Mesenchymal stem cell (in vitro differentiated cells and primary cell): Measurements from ENCODE around the gene PROS1.
"Not testable (repeated sequence)": the region's sequence is repeated elsewhere in the genome, so short reads cannot be mapped to it uniquely, and the experiment has no call there.

Experiments
- DNase-seq: peaks from one replicate; pipeline ENCODE4 v3.0.0-alpha.2; 2013
- H2AFZ ChIP-seq: one replicate; pipeline ENCODE4 v1.6.1; 2013; ENCODE audit warnings: low read depth, mild to moderate bottlenecking, control low read depth, inconsistent platforms, low read length, moderate library complexity
- H2AK5ac ChIP-seq: 2 replicates; pipeline ENCODE4 v1.6.1; 2013; ENCODE audit warnings: low read length, moderate library complexity, mild to moderate bottlenecking, inconsistent platforms; ENCODE audit not compliant: severe bottlenecking
- H2BK120ac ChIP-seq: one replicate; pipeline ENCODE4 v1.6.1; 2013; ENCODE audit warnings: low read depth, mild to moderate bottlenecking, inconsistent platforms, low read length, moderate library complexity
- H2BK12ac ChIP-seq, 2 experiments: one replicate each; pipeline ENCODE4 v1.6.1; 2013; ENCODE audit warnings: inconsistent platforms in 2 of 2, low read length in 2 of 2, mild to moderate bottlenecking in 2 of 2, moderate library complexity in 2 of 2, control low read depth in 1 of 2
- H2BK15ac ChIP-seq: one replicate; pipeline ENCODE4 v1.6.1; 2013; ENCODE audit warnings: mild to moderate bottlenecking, low read depth, inconsistent platforms; ENCODE audit not compliant: poor library complexity, severe bottlenecking
- H2BK5ac ChIP-seq: 2 replicates; pipeline ENCODE4 v1.6.1; 2013; ENCODE audit warnings: low read depth, mild to moderate bottlenecking, low read length, control low read depth, inconsistent platforms; ENCODE audit not compliant: poor library complexity, severe bottlenecking
- H3K14ac ChIP-seq, 2 experiments: one replicate each; pipeline ENCODE4 v1.6.1; 2013; ENCODE audit warnings: inconsistent platforms in 2 of 2, low read length in 2 of 2, control low read depth in 1 of 2, mild to moderate bottlenecking in 1 of 2, moderate library complexity in 1 of 2
- H3K18ac ChIP-seq, 2 experiments: one replicate each; pipeline ENCODE4 v1.6.1; 2013; ENCODE audit warnings: inconsistent platforms in 2 of 2, low read length in 2 of 2, control low read depth in 1 of 2, low read depth in 1 of 2, mild to moderate bottlenecking in 1 of 2
- H3K23ac ChIP-seq, 2 experiments: one replicate each; pipeline ENCODE4 v1.6.1; 2013; ENCODE audit warnings: inconsistent platforms in 2 of 2, low read length in 2 of 2, mild to moderate bottlenecking in 2 of 2, moderate library complexity in 2 of 2, control low read depth in 1 of 2
- H3K27ac ChIP-seq: 2 replicates; pipeline ENCODE4 v1.5.1; 2013; ENCODE audit warnings: mild to moderate bottlenecking, moderate library complexity, low read length, control low read depth, inconsistent platforms; ENCODE audit not compliant: poor library complexity, severe bottlenecking
- H3K27me3 ChIP-seq, 2 experiments: 2 replicates each; pipeline versions ENCODE4 v1.6.1 to v1.7.0; 2013; ENCODE audit warnings: low read length in 2 of 2, mild to moderate bottlenecking in 2 of 2, moderate library complexity in 2 of 2, control low read depth in 1 of 2, inconsistent platforms in 1 of 2; ENCODE audit not compliant: control insufficient read depth in 1 of 2, insufficient read depth in 1 of 2
- H3K36me3 ChIP-seq, 2 experiments: 2 replicates each; pipeline versions ENCODE4 v1.6.1 to v1.7.0; 2013; ENCODE audit warnings: low read length in 2 of 2, control low read depth in 1 of 2, inconsistent platforms in 1 of 2, low read depth in 1 of 2, mild to moderate bottlenecking in 1 of 2; ENCODE audit not compliant: insufficient read depth in 2 of 2, control insufficient read depth in 1 of 2
- H3K4ac ChIP-seq, 2 experiments: one replicate each; pipeline ENCODE4 v1.6.1; 2013; ENCODE audit warnings: inconsistent platforms in 2 of 2, low read length in 2 of 2, mild to moderate bottlenecking in 2 of 2, moderate library complexity in 2 of 2, control low read depth in 1 of 2, low read depth in 1 of 2
- H3K4me1 ChIP-seq: 2 replicates; pipeline ENCODE4 v1.6.1; 2013; ENCODE audit warnings: low read depth, low read length, control low read depth; ENCODE audit not compliant: control insufficient read depth, insufficient read depth
- H3K4me2 ChIP-seq: 2 replicates; pipeline ENCODE4 v1.6.1; 2013; ENCODE audit warnings: low read length, mild to moderate bottlenecking, inconsistent platforms; ENCODE audit not compliant: poor library complexity, severe bottlenecking
- H3K4me3 ChIP-seq, 2 experiments: 2 replicates each; pipeline versions ENCODE4 v1.5.1 to v1.7.0; 2013; ENCODE audit warnings: low read length in 2 of 2, mild to moderate bottlenecking in 2 of 2, control low read depth in 1 of 2, low read depth in 1 of 2; ENCODE audit not compliant: insufficient read depth in 1 of 2
- H3K79me1 ChIP-seq: replicated peaks from 2 replicates; pipeline ENCODE4 v1.6.1; 2013; ENCODE audit warnings: mild to moderate bottlenecking, control low read depth, low read length, inconsistent platforms; ENCODE audit not compliant: poor library complexity, severe bottlenecking
- H3K9ac ChIP-seq: 2 replicates; pipeline ENCODE4 v1.7.0; 2013; ENCODE audit warnings: mild to moderate bottlenecking, low read length, moderate library complexity
- H3K9me3 ChIP-seq: 2 replicates; pipeline ENCODE4 v1.7.0; 2013; ENCODE audit warnings: mild to moderate bottlenecking, low read length; ENCODE audit not compliant: control insufficient read depth
- H4K8ac ChIP-seq: one replicate; pipeline ENCODE4 v1.6.1; 2013; ENCODE audit warnings: inconsistent platforms, mild to moderate bottlenecking, low read length, moderate library complexity
- H4K91ac ChIP-seq: one replicate; pipeline ENCODE4 v1.6.1; 2013; ENCODE audit warnings: mild to moderate bottlenecking, low read length, inconsistent platforms
- WGBS: methylation state at CpG from one replicate; pipeline ENCODE4 v1.1.7; 2013; ENCODE audit warnings: mixed read lengths; 5-methylcytosine and 5-hydroxymethylcytosine counted together

PROS1 gene

DNA sequence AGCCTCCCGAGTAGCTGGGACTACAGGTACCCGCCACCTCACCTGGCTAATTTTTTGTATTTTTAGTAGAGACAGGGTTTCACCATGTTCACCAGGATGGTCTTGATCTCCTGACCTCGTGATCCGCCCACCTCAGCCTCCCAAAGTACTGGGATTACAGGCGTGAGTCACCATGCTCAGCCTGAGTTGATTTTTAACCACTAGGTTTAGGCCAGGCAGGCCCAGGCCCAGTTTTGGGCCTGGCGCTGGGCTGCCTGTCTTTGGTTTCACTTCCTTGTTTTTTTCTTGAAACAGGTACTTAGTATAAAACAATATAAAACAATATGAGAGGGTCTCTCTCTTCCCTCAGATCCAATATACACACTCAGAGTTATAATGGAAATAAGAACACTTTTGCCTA lies 36.2 kb downstream of the PROS1 start:
- H3K14ac ChIP-seq, H2BK15ac ChIP-seq, DNase-seq, H2BK12ac ChIP-seq, H2AK5ac ChIP-seq, H3K4ac ChIP-seq, H2BK120ac ChIP-seq, H3K9ac ChIP-seq, H3K79me1 ChIP-seq, H2AFZ ChIP-seq, H3K27me3 ChIP-seq, H3K23ac ChIP-seq, H3K4me1 ChIP-seq, H3K18ac ChIP-seq, H3K4me2 ChIP-seq, H3K27ac ChIP-seq, H4K91ac ChIP-seq, H3K36me3 ChIP-seq, H4K8ac ChIP-seq, H3K4me3 ChIP-seq, H2BK5ac ChIP-seq, H3K9me3 ChIP-seq: not testable (repeated sequence)
- 93% methylated on average over 5 of the region's 6 CpGs for WGBS

GRCh38 chr3:93936549-93936948 lies 37.1 kb downstream of the PROS1 start:
- Histone ChIP-seq H4K91ac (no peak overlapping the region), H3K23ac (no peak overlapping the region), H4K8ac (no peak overlapping the region), H3K4ac (no peak overlapping the region), H3K27ac (no peak overlapping the region), H3K27me3 (no peaks in the 10 kb centered on the region), H3K4me2 (no peak overlapping the region), H2AFZ (no peak overlapping the region), H3K4me3 (no peak overlapping the region), H3K4me1 (no peaks in the 10 kb centered on the region), H2BK5ac (no peak overlapping the region), H3K14ac (no peak overlapping the region), H3K36me3 (no peaks in the 10 kb centered on the region), H2BK120ac (no peak overlapping the region), H3K9me3 (no peaks in the 10 kb centered on the region), H2BK15ac (no peak overlapping the region), H2BK12ac (no peak overlapping the region), H3K79me1 (no peaks in the 10 kb centered on the region), H2AK5ac (no peak overlapping the region), H3K18ac (no peak overlapping the region), H3K9ac (no peak overlapping the region)
- DNase-seq = no peak
- no CpG with 5 or more reads among the region's 1 CpG for WGBS

- H3K4me2 ChIP-seq = no peak overlapping the region
- H3K4ac ChIP-seq = no peak overlapping the region
- H4K91ac ChIP-seq = no peak overlapping the region
- no peak overlapping the region for H3K4me3 ChIP-seq
- 71% methylated on average over 5 of the region's 5 CpGs for WGBS
- H3K79me1 ChIP-seq = no peaks in the 10 kb centered on the region
- H3K14ac ChIP-seq = no peak overlapping the region
- no peak overlapping the region for H2BK120ac ChIP-seq
- H3K23ac ChIP-seq = no peak overlapping the region
- H3K27ac ChIP-seq = no peak overlapping the region
- H3K36me3 ChIP-seq = no peaks in the 10 kb centered on the region
- no peak overlapping the region for H2AK5ac ChIP-seq
- no peak for DNase-seq
- H2BK12ac ChIP-seq = no peak overlapping the region
- no peaks in the 10 kb centered on the region for H3K4me1 ChIP-seq
- H3K18ac ChIP-seq = no peak overlapping the region
- no peak overlapping the region for H3K9ac ChIP-seq
- H2BK5ac ChIP-seq = no peak overlapping the region
- H3K27me3 ChIP-seq = no peaks in the 10 kb centered on the region
- H3K9me3 ChIP-seq = no peaks in the 10 kb centered on the region
- H4K8ac ChIP-seq = no peak overlapping the region
- no peak overlapping the region for H2AFZ ChIP-seq
- no peak overlapping the region for H2BK15ac ChIP-seq
Measured at GRCh38 chr3:93934366-93935046, 39.2 kb downstream of the PROS1 start.

DNA sequence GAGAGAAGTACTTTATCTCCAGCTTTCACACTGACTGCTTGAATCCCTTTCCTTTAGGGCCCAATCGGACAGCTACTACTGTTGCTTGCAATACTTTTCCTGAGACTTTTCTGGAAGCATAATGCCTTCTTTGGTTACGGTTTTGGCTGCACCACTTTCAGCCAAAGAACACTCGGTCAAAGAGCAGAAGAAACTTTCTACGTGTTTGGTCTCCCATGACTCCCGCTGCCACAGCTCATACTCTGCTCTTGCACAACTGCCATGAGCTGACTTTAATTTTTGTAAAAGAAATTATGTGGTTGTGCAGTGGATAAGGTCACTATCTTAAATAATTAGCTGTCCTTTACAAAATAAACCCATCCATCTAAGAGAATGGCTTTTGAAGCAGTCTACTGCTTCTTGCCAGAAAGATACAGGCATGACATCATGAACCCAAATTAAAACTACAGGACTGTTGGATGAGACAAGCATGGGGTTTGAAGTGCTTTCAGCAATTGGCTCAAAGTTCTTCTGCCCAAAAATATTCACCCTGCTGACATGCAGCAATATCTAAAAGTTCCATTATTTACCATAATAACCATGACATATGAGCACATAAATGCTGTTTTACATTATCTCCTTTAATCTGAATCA lies 42.0 kb downstream of the PROS1 start:
- WGBS = 92% methylated on average over 4 of the region's 5 CpGs
- no peak overlapping the region for H2AK5ac ChIP-seq

More for the DNA sequence above, 42.0 kb downstream of the PROS1 start:
- Histone ChIP-seq H3K9me3 (no peaks in the 10 kb centered on the region), H3K4me3 (no peak overlapping the region), H3K23ac (no peak overlapping the region), H3K27me3 (no peaks in the 10 kb centered on the region), H3K14ac (no peak overlapping the region), H3K27ac (no peak overlapping the region), H3K79me1 (no peaks in the 10 kb centered on the region), H3K4ac (no peak overlapping the region), H3K9ac (no peak overlapping the region), H2BK15ac (no peak overlapping the region), H3K4me2 (no peak overlapping the region), H4K8ac (no peak overlapping the region), H2BK120ac (no peak overlapping the region), H3K36me3 (no peaks in the 10 kb centered on the region), H2BK12ac (no peak overlapping the region), H2BK5ac (no peak overlapping the region), H3K4me1 (no peaks in the 10 kb centered on the region), H4K91ac (no peak overlapping the region), H2AFZ (no peak overlapping the region), H3K18ac (no peak overlapping the region)
- no peak for DNase-seq
